Osteoblast (primary cell): Measurements from ENCODE around the gene PDLIM5. TPM values are rescaled to one million over a fixed set of nuclear protein-coding genes. Genes with fewer than 3 reads are reported as not detected.

Experiments used
- DNase-seq: peaks from one replicate; pipeline ENCODE4 v3.0.0; 2011; ENCODE audit warnings: low spot score, mixed read lengths; ENCODE audit not compliant: insufficient read length; ENCODE audit errors: missing footprints
- H2AFZ ChIP-seq: 2 replicates; pipeline ENCODE4 v1.6.0; 2011; ENCODE audit warnings: mild to moderate bottlenecking, low read length
- H3K27ac ChIP-seq: 2 replicates; pipeline ENCODE4 v1.5.1; 2011; ENCODE audit warnings: mild to moderate bottlenecking, low read depth, low read length, moderate library complexity
- H3K27me3 ChIP-seq: 2 replicates; pipeline ENCODE4 v1.6.0; 2012; ENCODE audit warnings: mild to moderate bottlenecking, control low read depth, inconsistent platforms, low read length, moderate library complexity; ENCODE audit not compliant: insufficient read depth
- H3K36me3 ChIP-seq: 2 replicates; pipeline ENCODE4 v1.5.1; 2011; ENCODE audit warnings: mild to moderate bottlenecking, low read length, control low read depth, moderate library complexity; ENCODE audit not compliant: insufficient read depth
- H3K4me1 ChIP-seq: 2 replicates; pipeline ENCODE4 v1.5.1; 2011; ENCODE audit warnings: mild to moderate bottlenecking, low read length, control low read depth, moderate library complexity; ENCODE audit not compliant: insufficient read depth
- H3K4me2 ChIP-seq: 2 replicates; pipeline ENCODE4 v1.6.0; 2011; ENCODE audit warnings: mild to moderate bottlenecking, low read length; ENCODE audit not compliant: insufficient read depth
- H3K4me3 ChIP-seq: fragments of 200-600 bp; sonication (generic); 3 replicates; pipeline ENCODE4 v1.5.1; 2012; ENCODE audit warnings: mild to moderate bottlenecking, low read length, inconsistent platforms; ENCODE audit not compliant: insufficient read depth
- H3K79me2 ChIP-seq: 2 replicates; pipeline ENCODE4 v1.6.0; 2012; ENCODE audit warnings: mild to moderate bottlenecking, low read length, control low read depth, inconsistent platforms; ENCODE audit not compliant: insufficient read depth
- H3K9me3 ChIP-seq: 2 replicates; pipeline ENCODE4 v1.5.1; 2011; ENCODE audit warnings: low read depth, low read length, control low read depth
- H4K20me1 ChIP-seq: 2 replicates; pipeline ENCODE4 v1.6.0; 2012; ENCODE audit warnings: mild to moderate bottlenecking, low read length, control low read depth; ENCODE audit not compliant: insufficient read depth
- total RNA-seq: library from RNA; depleted of rRNA; stranded (reverse); fragments of >200 nt; gene quantifications from 2 replicates; pipeline ENCODE4 v1.2.3, GENCODE V29; 2012
- TF ChIP-seq, protein P1 (sequence below): IDR thresholded peaks from 2 replicates; pipeline ENCODE4 v1.5.1; 2011; ENCODE audit warnings: mild to moderate bottlenecking, low read depth, low read length, moderate library complexity; ENCODE audit errors: extremely low read depth

PDLIM5 gene
- total RNA-seq, 1 donor: 312 TPM

GRCh38 chr4:94581766-94582165 lies 130.0 kb downstream of the PDLIM5 start:
- no peaks in the 10 kb centered on the region for H3K9me3 ChIP-seq
- DNase-seq: no peak
- H3K79me2 ChIP-seq: peaks cover 43% of the 10 kb centered on the region
- no peaks in the 10 kb centered on the region for H4K20me1 ChIP-seq
- H3K4me2 ChIP-seq: no peak overlapping the region
- peaks cover 28% of the 10 kb centered on the region for H3K36me3 ChIP-seq
- H3K4me3 ChIP-seq: no peak overlapping the region
- TF ChIP-seq, protein P1, sequence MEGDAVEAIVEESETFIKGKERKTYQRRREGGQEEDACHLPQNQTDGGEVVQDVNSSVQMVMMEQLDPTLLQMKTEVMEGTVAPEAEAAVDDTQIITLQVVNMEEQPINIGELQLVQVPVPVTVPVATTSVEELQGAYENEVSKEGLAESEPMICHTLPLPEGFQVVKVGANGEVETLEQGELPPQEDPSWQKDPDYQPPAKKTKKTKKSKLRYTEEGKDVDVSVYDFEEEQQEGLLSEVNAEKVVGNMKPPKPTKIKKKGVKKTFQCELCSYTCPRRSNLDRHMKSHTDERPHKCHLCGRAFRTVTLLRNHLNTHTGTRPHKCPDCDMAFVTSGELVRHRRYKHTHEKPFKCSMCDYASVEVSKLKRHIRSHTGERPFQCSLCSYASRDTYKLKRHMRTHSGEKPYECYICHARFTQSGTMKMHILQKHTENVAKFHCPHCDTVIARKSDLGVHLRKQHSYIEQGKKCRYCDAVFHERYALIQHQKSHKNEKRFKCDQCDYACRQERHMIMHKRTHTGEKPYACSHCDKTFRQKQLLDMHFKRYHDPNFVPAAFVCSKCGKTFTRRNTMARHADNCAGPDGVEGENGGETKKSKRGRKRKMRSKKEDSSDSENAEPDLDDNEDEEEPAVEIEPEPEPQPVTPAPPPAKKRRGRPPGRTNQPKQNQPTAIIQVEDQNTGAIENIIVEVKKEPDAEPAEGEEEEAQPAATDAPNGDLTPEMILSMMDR: no peak
- peaks cover 36% of the 10 kb centered on the region for H3K4me1 ChIP-seq
- no peaks in the 10 kb centered on the region for H3K27me3 ChIP-seq
- H2AFZ ChIP-seq: no peak overlapping the region
- H3K27ac ChIP-seq: peak overlapping the region; percentile 20

- H3K27ac ChIP-seq: peak overlapping the region; percentile 20
- H3K27me3 ChIP-seq: no peaks in the 10 kb centered on the region
- no peak overlapping the region for H3K4me3 ChIP-seq
- H2AFZ ChIP-seq: no peak overlapping the region
- no peak for DNase-seq
- peaks cover 34% of the 10 kb centered on the region for H3K36me3 ChIP-seq
- no peak overlapping the region for H3K4me2 ChIP-seq
- peaks cover 28% of the 10 kb centered on the region for H3K4me1 ChIP-seq
- TF ChIP-seq, protein P1: no peak
- no peaks in the 10 kb centered on the region for H3K9me3 ChIP-seq
- H4K20me1 ChIP-seq: no peaks in the 10 kb centered on the region
- peaks cover 44% of the 10 kb centered on the region for H3K79me2 ChIP-seq
These were observed 130.8 kb downstream of the PDLIM5 start for GRCh38 chr4:94582517-94582916.

DNA sequence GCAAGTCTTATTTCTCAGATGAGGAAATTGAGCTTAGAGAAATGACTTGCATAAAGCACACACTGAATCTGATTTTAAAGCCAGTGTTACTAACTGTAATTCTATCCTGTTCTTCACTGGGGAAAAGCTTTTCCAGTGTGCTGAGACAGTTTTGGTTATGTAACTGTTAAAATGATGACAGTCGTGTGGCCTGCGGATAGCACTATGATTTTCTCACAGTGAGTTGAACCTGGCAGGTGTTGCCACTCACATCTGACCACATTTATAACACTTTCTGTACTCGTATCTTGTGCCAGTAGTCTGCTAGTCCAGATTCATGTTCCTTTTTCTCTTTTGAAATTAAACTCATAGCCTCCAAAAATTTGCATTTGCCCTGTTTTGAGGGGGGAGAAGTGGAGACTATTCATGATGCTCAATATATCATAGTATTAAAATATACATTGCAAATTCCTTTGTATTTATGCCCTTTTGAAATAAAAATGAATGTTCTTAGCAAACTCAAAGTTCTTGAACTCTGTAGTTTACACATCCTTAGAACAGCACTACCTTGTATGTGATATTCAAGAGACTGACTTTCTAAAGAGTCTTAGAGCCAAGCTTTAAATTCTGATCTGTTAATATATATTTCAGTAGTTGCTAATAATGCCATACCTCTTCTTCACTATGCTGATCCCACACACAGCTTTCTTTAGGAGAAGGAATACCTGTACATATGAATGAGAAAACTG lies 132.3 kb downstream of the PDLIM5 start:
- TF ChIP-seq, protein P1: no peak
- H2AFZ ChIP-seq: no peak overlapping the region
- peaks cover 20% of the 10 kb centered on the region for H3K4me1 ChIP-seq
- H3K4me2 ChIP-seq: no peak overlapping the region
- peak overlapping the region; percentile 12 for H3K27ac ChIP-seq
- no peak overlapping the region for H3K4me3 ChIP-seq
- H3K27me3 ChIP-seq: no peaks in the 10 kb centered on the region
- H4K20me1 ChIP-seq: no peaks in the 10 kb centered on the region
- H3K79me2 ChIP-seq: peaks cover 38% of the 10 kb centered on the region
- H3K36me3 ChIP-seq: peaks cover 36% of the 10 kb centered on the region
- H3K9me3 ChIP-seq: no peaks in the 10 kb centered on the region
- no peak for DNase-seq

DNA sequence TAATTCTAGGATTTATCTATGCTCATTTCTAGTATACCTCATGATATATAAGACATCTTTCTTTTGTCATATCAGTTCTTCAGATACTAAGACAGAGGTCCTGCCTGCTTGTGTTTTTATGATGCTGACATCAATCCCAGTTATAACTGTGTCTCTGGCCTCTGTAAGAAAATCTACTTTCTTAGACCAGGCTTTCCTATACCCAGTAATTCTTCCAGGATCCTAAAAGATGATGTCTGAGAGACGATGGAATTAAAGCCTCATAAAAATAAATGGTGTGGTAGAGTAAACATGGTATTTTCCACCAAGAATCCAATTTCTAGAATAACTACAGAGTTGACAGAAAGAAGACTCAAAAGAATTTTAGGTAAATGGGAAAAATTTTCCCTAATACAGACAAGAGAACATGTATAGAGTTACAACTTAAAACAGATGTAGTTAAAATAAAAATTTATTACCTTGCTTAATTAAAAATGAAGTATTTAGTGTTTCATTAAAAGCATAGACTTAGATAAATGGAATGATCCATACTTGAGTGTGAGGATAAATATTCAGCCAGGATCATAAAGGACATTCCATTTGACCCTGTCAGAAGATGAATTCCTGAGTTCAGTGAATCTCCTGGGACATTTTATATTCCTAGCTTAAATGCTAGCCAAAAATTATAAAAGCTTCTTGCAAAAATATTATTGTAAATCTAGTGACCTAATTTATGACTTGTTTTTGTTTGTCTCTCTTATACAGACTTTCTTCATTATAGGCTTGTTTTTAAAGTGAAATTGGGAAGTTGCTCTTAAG lies 137.4 kb downstream of the PDLIM5 start:
- no peak overlapping the region for H3K4me3 ChIP-seq
- H4K20me1 ChIP-seq: no peaks in the 10 kb centered on the region
- no peak overlapping the region for H3K4me2 ChIP-seq
- peak; percentile 65 for DNase-seq
- no peaks in the 10 kb centered on the region for H3K27me3 ChIP-seq
- H3K9me3 ChIP-seq: no peaks in the 10 kb centered on the region
- H2AFZ ChIP-seq: no peak overlapping the region
- peaks cover 43% of the 10 kb centered on the region for H3K79me2 ChIP-seq
- TF ChIP-seq, protein P1: no peak
- peaks cover 61% of the 10 kb centered on the region for H3K36me3 ChIP-seq
- H3K27ac ChIP-seq: peak overlapping the region; percentile 24
- peaks cover 17% of the 10 kb centered on the region for H3K4me1 ChIP-seq
